Fibroblast of skin of abdomen (primary cell): ENCODE results near the gene TIMM13.
"Not testable (repeated sequence)": the region's sequence is repeated elsewhere in the genome, so short reads cannot be mapped to it uniquely, and the experiment has no call there.

Experiments
- DNase-seq: peaks from one replicate; pipeline ENCODE4 v3.0.0-alpha.2; 2013

The TIMM13 gene

DNA sequence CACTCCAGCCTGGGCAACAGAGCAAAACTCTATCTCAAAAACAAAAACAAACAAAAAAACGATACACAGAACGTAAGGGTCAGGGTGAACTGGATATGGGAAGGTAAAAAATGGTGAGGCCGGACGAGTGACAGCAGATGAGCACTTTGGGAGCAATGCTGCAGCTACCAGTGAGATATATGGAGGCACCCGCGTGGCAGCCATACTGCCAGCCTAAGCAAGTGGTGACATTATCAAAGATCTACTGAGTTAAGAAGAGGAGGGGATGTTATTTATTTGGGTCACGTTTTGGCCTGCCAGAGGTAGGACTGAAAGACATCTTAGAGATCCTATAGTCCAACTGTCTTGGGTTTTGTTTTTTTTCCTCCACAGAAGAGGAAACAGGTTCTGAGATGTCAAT lies 14.2 kb downstream of the TIMM13 start:
- DNase-seq = no peak

- no peak for DNase-seq
These were observed 14.9 kb downstream of the TIMM13 start for GRCh38 chr19:2412449-2412848.

DNA sequence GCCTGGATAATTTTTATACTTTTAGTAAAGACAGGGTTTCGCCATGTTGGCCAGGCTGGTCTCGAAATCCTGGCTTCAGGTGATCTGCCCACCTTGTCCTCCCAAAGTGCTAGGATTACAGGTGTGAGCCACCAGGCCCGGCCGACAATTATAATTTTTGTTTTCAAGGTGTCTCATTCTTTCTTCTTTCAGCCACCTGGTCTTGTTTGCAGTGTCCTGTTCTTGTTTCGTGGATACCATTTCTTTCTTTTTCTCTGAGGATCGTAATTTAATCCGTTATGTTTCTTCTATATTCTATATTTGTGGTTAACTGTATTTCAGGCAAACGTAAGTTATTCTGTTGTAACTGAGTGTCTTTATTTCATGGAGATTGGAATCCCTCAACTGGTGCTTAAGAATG lies 15.7 kb downstream of the TIMM13 start:
- DNase-seq = no peak

- no peak for DNase-seq
These were observed 17.4 kb downstream of the TIMM13 start for GRCh38 chr19:2410023-2410422.

- DNase-seq = no peak
These were observed 18.0 kb downstream of the TIMM13 start for GRCh38 chr19:2409352-2409912.

- DNase-seq = no peak
These were observed 19.1 kb downstream of the TIMM13 start for GRCh38 chr19:2408247-2408646.

DNA sequence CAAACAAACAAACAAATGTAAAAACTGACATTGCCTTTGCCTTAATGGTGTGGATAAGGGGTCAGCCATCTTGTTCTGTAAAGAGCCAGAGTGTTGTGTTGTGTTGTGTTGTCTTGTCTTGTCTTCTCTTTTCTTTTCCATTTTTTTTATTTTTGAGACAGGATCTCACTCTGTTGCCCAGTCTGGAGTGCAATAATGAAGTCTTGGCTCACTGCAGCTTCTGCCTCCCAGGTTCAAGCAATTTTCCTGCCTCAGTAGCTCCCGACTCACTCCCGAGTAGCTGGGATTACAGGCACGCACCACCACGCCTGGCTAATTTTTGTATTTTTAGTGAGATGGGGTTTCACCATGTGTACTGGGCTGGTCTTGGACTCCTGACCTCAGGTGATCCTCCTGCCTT lies 27.8 kb downstream of the TIMM13 start:
- DNase-seq = no peak

GRCh38 chr19:2398735-2399305 lies 28.6 kb downstream of the TIMM13 start:
- DNase-seq = no peak

DNA sequence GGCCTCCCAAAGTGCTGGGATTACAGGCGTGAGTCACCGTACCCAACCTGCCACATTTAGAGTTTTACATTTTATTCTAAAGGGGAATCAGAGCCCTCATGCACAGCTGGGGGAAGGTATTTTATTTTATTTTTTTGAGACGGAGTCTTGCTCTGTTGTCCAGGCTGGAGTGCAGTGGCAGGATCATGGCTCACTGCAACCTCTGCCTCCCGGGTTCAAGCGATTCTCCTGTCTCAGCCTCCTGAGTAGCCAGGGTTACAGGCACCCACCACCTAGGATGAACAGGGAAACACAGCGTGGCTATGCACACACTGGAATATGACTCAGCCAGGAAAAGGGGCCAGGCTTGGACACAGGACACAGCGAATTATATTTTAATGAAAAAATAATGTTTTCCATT lies 30.2 kb downstream of the TIMM13 start:
- DNase-seq = not testable (repeated sequence)

DNA sequence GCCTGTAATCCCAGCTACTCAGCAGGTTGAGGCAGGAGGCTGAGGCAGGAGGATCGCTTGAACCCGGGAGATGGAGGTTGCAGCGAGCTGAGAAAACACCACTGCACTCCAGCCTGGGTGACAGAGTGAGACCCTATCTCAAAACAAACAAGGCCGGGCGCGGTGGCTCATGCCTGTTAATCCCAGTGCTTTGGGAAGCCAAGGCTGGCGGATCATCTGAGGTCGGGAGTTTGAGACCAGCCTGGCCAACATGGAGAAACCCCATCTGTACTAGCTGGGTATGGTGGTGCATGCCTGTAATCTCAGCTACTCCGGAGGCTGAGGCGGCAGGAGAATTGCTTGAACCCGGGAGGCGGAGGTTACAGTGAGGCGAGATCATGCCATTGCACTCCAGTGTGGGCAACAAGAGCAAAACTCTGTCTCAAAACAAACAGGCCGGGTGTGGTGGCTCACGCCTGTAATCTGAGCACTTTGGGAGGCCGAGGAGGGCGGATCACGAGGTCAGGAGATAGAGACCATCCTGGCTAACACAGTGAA lies 32.0 kb downstream of the TIMM13 start:
- not testable (repeated sequence) for DNase-seq

DNA sequence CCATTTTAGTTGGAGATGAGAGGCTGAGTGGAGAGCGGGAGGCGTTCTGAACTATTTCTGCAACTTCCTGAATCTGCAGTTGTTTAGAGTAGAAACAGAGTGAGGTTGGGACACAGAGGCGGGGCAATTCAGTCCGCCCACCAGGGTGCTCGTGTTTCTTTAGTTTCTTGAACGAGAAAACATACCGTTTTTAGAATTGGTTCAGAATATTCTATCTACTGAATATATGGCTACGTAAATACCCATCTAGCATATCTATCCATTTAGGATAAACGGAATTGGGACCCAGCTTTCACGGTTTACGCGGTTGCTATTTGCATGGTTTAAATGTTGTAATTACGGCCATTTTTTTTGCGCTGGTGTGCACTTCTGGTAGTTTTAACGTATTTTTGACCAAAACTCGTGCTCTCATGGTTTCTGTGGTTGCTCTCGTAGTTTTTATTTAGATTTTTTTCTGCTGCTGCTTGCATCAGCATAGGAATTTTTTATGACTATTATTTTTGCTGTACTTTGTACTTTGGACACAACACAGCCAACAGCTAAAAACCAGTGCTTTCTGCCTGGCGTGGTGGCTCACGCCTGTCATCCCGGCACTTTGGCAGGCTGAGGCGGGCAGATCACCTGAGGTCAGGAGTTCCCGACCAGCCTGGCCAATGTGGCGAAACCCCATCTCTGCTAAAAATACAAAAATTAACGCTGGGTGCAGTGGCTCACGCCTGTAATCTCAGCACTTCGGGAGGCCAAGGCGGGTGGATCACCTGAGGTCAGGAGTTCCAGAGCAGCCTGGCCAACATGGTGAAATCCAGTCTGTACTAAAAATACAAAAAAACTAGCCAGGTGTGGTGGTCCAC lies 32.7 kb downstream of the TIMM13 start:
- DNase-seq = no peak

GRCh38 chr19:2394054-2394441 lies 33.3 kb downstream of the TIMM13 start:
- no peak for DNase-seq

DNA sequence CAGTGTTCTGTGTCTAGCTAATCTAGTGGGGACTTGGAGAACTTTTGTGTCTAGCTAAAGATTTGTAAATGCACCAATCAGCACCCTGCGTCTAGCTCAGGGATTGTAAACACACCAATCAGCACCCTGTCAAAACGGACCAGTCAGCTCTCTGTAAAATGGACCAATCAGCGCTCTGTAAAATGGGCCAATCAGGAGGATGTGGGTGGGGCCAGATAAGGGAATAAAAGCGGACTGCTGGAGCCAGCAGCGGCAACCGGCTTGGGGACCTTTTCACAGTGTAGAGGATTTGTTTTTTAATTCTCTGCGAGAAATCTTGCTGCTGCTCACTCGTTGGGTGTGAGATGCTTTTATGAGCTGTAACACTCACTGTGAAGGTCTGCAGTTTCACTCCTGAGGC lies 34.5 kb downstream of the TIMM13 start:
- DNase-seq = not testable (repeated sequence)

- no peak for DNase-seq
These were observed 35.0 kb downstream of the TIMM13 start for GRCh38 chr19:2392366-2392765.

DNA sequence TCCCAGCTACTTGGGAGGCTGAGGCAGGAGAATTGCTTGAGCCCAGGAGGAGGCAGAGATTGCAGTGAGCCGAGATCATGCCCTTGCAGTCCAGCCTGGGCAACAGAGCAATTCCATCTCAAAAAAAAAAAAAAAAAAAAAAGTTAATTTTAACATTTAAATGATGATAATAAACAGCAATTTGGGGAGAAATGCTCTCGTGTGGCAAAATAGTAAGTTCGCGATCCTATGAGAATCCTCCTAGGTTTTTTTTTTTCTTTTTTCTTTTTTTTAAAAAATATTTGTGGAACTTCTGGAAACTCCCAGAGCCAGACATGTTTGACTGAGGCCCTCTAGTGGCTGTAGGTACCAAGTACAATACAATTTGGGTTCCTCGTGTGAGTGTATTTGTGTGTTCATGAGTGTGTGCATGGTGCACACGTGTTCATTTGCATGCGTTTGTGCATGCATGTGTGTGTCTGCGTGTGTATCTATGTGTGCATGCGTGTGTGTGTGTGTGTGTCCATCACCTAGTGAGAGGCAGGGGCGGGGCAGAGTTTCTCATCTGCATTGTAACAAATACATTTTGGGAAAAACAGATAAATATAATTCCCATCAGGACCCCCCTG lies 36.2 kb downstream of the TIMM13 start:
- peak; percentile 72 for DNase-seq

GRCh38 chr19:2389594-2389993 lies 37.8 kb downstream of the TIMM13 start:
- no peak for DNase-seq

GRCh38 chr19:2387367-2388288 lies 39.8 kb downstream of the TIMM13 start:
- DNase-seq = peak; percentile 27

GRCh38 chr19:2385053-2385721 lies 42.2 kb downstream of the TIMM13 start:
- peak; percentile 85 for DNase-seq

GRCh38 chr19:2382530-2383222 lies 44.7 kb downstream of the TIMM13 start:
- no peak for DNase-seq

DNA sequence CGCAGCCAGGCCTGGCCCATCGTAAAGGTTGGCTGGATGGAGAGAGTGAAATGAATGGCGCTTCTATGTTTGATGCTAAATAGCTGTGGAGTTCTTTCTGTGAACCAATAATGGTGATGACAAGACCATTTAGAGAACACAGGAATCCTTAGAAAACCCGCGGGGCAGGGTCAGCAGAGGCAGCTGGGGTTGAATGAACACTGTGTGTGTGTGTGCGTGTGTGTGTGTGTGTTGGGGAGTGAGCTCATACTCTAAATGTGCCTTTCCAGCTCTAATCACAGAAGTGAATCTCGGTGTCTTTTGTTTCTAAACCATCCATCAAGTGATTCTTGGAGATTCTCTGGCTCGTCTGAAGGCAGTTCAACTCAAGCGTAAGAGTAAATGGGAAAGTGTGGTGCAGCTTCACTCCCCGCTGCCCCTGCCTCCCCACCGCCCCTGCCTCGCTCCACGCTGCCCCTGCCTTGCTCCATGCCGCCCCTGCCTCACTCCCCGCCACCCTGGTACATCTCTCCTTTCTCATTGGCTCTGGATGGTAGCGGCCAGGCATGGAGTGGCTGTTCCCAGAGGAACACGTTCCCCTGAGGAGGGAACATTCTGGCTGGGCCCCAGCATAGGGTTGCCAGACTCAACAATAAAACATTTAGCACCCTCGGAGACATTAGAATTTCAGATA lies 46.1 kb downstream of the TIMM13 start:
- no peak for DNase-seq
